22Rv1 (cell line): ENCODE data around the gene HGFAC.

Experiments used
- H3K27ac ChIP-seq: fragments of 450-650 bp; 2 replicates; pipeline ENCODE4 v1.5.1; 2017
- ZFX ChIP-seq: fragments of 450-650 bp; IDR thresholded peaks from 2 replicates; pipeline ENCODE4 v1.6.1; 2017; ENCODE audit warnings: antibody characterized with exemption, borderline replicate concordance
- TF ChIP-seq, protein P1 (sequence below): fragments of 450-650 bp; IDR thresholded peaks from 2 replicates; pipeline ENCODE4 v1.5.1; 2017; ENCODE audit warnings: mild to moderate bottlenecking

The HGFAC gene

GRCh38 chr4:3421470-3421869 is 20.3 kb upstream of the HGFAC start:
- H3K27ac ChIP-seq = no peak overlapping the region
- TF ChIP-seq, protein P1, sequence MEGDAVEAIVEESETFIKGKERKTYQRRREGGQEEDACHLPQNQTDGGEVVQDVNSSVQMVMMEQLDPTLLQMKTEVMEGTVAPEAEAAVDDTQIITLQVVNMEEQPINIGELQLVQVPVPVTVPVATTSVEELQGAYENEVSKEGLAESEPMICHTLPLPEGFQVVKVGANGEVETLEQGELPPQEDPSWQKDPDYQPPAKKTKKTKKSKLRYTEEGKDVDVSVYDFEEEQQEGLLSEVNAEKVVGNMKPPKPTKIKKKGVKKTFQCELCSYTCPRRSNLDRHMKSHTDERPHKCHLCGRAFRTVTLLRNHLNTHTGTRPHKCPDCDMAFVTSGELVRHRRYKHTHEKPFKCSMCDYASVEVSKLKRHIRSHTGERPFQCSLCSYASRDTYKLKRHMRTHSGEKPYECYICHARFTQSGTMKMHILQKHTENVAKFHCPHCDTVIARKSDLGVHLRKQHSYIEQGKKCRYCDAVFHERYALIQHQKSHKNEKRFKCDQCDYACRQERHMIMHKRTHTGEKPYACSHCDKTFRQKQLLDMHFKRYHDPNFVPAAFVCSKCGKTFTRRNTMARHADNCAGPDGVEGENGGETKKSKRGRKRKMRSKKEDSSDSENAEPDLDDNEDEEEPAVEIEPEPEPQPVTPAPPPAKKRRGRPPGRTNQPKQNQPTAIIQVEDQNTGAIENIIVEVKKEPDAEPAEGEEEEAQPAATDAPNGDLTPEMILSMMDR = no peak
- TF ChIP-seq ZFX = no peak

DNA sequence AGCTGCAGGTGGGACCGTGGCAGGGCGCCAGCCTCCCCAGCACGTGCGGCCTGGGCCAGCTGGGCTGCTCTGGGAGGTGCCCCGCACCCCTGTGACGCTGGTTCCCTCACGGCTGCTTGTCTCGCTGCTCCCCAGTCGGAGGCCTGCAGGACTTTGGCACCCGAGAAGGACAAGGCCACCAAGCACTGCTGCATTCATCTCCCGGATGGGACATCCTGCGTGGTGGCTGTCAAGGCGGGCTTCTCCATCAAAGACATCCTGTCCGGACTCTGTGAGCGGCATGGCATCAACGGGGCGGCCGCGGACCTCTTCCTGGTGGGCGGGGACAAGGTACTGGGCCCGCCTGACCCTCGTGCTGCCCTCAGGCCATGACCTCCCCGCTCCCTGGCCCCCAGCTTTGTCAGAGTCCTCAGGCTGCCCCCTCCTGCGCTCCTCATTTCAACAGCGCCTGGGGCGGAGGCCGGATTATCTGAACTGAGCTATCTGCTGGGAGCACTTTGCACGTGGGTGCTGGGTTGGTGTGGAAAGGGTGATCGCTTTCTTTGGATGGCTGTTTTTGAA is 19.4 kb upstream of the HGFAC start:
- TF ChIP-seq, protein P1 = no peak
- no peak for TF ChIP-seq ZFX

GRCh38 chr4:3422808-3423297 is 18.9 kb upstream of the HGFAC start:
- H3K27ac ChIP-seq = no peak overlapping the region
- TF ChIP-seq, protein P1 = no peak
- no peak for TF ChIP-seq ZFX

More for the DNA sequence above, 19.4 kb upstream of the HGFAC start:
- no peak overlapping the region for H3K27ac ChIP-seq

DNA sequence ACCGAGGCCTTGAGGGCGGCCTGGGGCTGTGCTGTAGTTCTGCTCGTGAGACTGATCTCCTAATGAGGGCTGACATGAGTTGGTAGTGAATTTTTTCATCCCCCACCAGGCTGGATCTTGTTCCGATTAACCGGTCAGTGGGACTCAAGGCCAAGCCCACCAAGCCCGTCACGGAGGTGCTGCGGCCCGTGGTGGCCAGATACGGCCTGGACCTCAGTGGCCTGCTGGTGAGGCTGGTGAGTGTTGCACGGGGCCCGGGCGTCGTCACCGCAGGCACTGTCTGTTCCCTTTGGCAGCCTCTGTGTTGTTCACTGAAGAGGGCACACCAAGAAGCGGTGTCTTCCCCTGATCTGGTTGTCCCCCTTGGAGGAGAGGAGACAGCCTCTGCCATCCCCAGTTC is 18.4 kb upstream of the HGFAC start:
- TF ChIP-seq, protein P1 = no peak
- no peak for TF ChIP-seq ZFX
- H3K27ac ChIP-seq = no peak overlapping the region

DNA sequence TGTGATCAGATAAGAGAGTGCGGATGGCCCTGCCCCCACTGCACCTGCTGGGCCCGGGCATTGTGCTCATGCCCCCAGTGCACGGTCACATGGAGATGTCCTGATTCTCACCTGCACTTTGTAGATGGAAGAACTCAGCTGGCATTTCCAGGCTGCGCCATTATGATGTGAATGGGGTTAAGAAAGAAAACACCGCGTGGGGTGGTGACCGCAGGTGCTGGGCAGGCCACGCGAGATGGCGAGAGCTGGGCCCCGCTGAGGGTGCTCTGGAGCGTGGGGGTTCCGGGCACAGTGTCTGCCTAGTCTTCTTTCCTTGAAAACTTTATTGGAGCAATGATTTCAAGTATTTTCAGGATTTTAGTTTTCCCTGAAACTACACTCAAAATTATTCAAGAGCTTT is 17.8 kb upstream of the HGFAC start:
- TF ChIP-seq ZFX = no peak
- TF ChIP-seq, protein P1 = no peak
- no peak overlapping the region for H3K27ac ChIP-seq

DNA sequence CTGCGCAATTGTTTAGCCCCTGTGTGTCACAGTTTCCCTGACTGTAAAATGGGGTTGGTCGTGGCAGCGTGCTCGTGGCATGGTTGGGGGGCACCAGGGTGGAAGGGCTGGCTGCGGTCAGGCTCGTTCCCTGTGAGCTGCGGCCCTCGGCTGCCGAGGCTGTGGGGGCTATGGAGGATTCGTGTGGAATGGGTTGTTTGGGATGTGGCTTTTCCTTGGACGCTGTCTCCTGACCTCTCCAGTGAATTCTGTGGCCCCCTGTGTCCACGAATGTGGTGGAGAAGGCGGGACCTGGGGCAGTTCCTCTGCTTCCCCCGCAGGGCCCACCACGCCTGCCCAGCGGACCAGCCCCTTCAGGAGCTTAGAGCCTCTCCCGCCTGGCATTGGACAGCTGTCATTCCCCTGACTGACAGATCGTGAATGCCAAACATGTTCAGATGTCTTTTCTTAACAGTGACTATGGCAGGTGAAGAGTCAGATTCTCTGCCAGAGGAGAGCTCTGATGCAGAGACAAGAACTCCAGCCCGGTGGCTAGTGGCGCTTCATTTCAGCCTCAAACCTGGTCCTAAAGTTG is 17.2 kb upstream of the HGFAC start:
- no peak overlapping the region for H3K27ac ChIP-seq

GRCh38 chr4:3426465-3427133 is 15.2 kb upstream of the HGFAC start:
- no peak overlapping the region for H3K27ac ChIP-seq
- TF ChIP-seq ZFX = no peak
- TF ChIP-seq, protein P1 = no peak

More for the DNA sequence above, 17.2 kb upstream of the HGFAC start:
- no peak for TF ChIP-seq ZFX
